Measurements from ENCODE around the gene CACNA1S.

DNA sequence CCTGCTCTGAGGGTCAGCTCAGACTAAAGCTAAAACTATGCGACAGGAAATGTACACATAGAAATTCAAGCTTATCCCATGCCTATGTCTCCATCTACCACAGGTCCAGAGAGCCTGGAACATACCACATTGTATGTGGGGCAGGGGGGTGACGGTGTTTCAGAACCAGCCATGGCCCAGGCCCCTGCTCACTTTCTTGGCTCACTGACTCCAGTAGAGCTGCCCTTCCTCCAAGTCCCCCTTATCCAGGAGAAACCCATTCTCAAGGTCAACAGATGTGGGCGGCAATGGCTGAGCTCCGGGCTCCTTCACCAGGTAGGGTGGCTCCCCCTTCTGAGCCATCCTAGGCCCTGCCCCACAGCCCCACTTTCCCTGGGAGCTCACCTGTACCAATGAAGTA lies 21.0 kb downstream of the CACNA1S start:
- no peak for TF ChIP-seq POLR2AphosphoS5 (IDR thresholded peaks at IDR 0.05)
- TF ChIP-seq, protein P1, sequence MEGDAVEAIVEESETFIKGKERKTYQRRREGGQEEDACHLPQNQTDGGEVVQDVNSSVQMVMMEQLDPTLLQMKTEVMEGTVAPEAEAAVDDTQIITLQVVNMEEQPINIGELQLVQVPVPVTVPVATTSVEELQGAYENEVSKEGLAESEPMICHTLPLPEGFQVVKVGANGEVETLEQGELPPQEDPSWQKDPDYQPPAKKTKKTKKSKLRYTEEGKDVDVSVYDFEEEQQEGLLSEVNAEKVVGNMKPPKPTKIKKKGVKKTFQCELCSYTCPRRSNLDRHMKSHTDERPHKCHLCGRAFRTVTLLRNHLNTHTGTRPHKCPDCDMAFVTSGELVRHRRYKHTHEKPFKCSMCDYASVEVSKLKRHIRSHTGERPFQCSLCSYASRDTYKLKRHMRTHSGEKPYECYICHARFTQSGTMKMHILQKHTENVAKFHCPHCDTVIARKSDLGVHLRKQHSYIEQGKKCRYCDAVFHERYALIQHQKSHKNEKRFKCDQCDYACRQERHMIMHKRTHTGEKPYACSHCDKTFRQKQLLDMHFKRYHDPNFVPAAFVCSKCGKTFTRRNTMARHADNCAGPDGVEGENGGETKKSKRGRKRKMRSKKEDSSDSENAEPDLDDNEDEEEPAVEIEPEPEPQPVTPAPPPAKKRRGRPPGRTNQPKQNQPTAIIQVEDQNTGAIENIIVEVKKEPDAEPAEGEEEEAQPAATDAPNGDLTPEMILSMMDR (IDR thresholded peaks at IDR 0.05): no peak
